Measurements from ENCODE around the gene TPO. TPM values are rescaled to one million over a fixed set of nuclear protein-coding genes. Genes with fewer than 3 reads are reported as not detected.

Gene TPO
- total RNA-seq, 4 donors from 2014 or later: 0.93 to 4.6 (median 1.3) TPM

DNA sequence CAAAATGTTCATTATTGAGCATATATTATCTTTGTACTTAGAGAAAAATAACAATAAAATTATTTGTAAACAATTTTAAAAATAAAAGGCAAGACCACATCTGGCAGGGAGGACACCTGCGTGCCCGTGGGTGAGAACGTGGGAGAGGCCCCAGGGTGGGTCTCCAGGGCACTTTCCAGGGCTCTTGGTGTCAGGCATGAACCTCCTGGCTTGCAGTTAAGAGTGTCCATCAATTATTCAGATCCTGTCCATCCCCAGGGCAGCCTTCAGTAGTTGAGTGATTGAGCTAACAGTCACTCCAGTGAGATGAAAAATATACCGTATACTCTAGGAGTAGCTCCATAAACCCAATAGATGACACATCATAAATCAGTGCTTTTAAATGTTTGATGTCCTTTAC lies 49.7 kb downstream of the TPO start:
- Histone ChIP-seq H3K9me3 (no peaks in the 10 kb centered on the region), H3K36me3 (no peaks in the 10 kb centered on the region), H3K4me3 (no peak overlapping the region), H3K4me1 (no peaks in the 10 kb centered on the region), H3K27ac (no peak overlapping the region), H3K27me3 (no peaks in the 10 kb centered on the region)
- DNase-seq (ENCODE audit: low spot score in 2 of 2): peak in 1 of 2 donors; percentile 66
- WGBS: 53% methylated on average over 4 of the region's 4 CpGs
- TF ChIP-seq POLR2AphosphoS5 (IDR thresholded peaks at IDR 0.05): no peak
- TF ChIP-seq POLR2A (IDR thresholded peaks at IDR 0.05): no peak
- TF ChIP-seq, protein P1, sequence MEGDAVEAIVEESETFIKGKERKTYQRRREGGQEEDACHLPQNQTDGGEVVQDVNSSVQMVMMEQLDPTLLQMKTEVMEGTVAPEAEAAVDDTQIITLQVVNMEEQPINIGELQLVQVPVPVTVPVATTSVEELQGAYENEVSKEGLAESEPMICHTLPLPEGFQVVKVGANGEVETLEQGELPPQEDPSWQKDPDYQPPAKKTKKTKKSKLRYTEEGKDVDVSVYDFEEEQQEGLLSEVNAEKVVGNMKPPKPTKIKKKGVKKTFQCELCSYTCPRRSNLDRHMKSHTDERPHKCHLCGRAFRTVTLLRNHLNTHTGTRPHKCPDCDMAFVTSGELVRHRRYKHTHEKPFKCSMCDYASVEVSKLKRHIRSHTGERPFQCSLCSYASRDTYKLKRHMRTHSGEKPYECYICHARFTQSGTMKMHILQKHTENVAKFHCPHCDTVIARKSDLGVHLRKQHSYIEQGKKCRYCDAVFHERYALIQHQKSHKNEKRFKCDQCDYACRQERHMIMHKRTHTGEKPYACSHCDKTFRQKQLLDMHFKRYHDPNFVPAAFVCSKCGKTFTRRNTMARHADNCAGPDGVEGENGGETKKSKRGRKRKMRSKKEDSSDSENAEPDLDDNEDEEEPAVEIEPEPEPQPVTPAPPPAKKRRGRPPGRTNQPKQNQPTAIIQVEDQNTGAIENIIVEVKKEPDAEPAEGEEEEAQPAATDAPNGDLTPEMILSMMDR (IDR thresholded peaks at IDR 0.05): no peak
- no peak for TF ChIP-seq EP300 (IDR thresholded peaks at IDR 0.05)

DNA sequence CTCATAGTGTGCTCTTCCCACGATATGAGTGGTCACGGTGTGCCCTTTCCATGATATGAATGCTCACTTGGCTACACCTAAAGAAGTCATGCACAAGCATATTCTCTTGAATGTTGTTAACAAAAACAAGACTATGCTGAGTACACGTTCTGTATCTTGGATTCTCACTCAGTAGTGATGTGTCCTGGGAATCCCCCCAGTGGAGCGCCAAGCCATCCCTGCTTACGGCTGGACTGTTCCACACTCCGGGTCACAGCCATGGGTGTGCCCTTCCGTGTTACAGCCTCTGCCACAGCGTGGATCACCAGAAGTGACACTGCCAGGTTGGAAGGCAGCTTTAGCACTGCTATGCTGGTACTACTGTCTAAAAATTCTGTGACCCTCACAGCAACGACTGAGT lies 59.1 kb downstream of the TPO start:
- WGBS: 84% methylated on average over 8 of the region's 9 CpGs
- H3K4me1 ChIP-seq: no peaks in the 10 kb centered on the region
- H3K27ac ChIP-seq: no peak overlapping the region
- peak in 1 of 2 donors; percentile 48 for DNase-seq (ENCODE audit: low spot score in 2 of 2)
- no peaks in the 10 kb centered on the region for H3K27me3 ChIP-seq
- H3K9me3 ChIP-seq: no peaks in the 10 kb centered on the region
- no peaks in the 10 kb centered on the region for H3K36me3 ChIP-seq
- no peak for TF ChIP-seq POLR2A (IDR thresholded peaks at IDR 0.05)
- TF ChIP-seq POLR2AphosphoS5 (IDR thresholded peaks at IDR 0.05): no peak
- TF ChIP-seq EP300 (IDR thresholded peaks at IDR 0.05): no peak
- TF ChIP-seq, protein P1 (IDR thresholded peaks at IDR 0.05): no peak
- no peak overlapping the region for H3K4me3 ChIP-seq

DNA sequence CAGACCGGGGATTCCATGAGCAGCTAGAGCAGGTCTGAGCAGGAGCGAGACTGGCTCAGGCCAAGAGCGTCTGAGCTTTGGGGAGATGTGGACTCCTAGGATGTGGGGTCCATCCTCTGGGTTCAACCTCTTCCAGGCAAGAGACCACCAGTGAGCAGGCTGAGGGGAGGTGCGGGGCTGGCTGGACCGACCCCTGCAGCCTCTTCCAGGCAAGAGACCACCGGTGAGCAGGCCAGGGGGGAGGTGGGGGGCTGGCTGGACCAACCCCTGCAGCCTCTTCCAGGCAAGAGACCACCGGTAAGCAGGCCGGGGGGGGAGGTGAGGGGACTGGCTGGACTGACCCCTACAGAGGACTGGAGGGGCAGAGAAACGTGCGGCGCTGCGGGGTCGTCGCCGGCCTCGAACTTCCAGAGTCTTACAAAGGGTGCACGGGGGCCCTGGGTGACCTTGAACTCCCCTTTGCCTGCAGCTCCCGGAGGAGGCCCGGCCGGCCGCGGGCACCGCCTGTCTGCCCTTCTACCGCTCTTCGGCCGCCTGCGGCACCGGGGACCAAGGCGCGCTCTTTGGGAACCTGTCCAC lies 63.4 kb downstream of the TPO start:
- no peak for TF ChIP-seq POLR2A (IDR thresholded peaks at IDR 0.05)
- TF ChIP-seq POLR2AphosphoS5 (IDR thresholded peaks at IDR 0.05): no peak
- TF ChIP-seq, protein P1 (IDR thresholded peaks at IDR 0.05): no peak
- TF ChIP-seq EP300 (IDR thresholded peaks at IDR 0.05): no peak
- Histone ChIP-seq H3K27ac (no peak overlapping the region), H3K36me3 (no peaks in the 10 kb centered on the region), H3K4me1 (no peaks in the 10 kb centered on the region), H3K9me3 (no peaks in the 10 kb centered on the region), H3K4me3 (no peak overlapping the region), H3K27me3 (no peaks in the 10 kb centered on the region)
- DNase-seq (ENCODE audit: low spot score in 2 of 2): peak; percentile 50 to 72
- 78% methylated on average over 21 of the region's 30 CpGs for WGBS

DNA sequence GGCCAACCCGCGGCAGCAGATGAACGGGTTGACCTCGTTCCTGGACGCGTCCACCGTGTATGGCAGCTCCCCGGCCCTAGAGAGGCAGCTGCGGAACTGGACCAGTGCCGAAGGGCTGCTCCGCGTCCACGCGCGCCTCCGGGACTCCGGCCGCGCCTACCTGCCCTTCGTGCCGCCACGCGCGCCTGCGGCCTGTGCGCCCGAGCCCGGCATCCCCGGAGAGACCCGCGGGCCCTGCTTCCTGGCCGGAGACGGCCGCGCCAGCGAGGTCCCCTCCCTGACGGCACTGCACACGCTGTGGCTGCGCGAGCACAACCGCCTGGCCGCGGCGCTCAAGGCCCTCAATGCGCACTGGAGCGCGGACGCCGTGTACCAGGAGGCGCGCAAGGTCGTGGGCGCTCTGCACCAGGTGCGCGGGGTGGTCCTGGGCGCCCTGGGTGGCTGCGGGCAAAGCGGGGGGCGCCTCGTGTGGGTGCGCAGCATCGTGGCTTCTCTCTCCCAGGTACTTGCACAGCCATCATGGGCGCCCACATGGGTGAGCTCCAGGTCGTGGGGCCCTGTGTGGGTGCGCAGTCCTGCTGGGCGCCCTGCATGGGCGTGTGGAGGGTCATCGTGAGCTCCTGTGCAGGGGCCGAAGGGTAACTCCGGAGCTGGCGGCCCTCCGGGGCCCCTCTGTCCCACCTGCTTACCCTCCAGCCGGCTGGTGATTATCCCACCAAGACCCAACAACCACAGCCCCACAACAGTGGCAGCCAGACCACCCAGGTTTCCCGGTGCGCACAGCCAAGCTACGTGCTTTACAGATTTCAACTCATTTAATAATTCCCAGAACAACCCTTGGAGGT lies 64.2 kb downstream of the TPO start:
- Histone ChIP-seq H3K27me3 (no peaks in the 10 kb centered on the region), H3K4me1 (no peaks in the 10 kb centered on the region), H3K27ac (no peak overlapping the region), H3K9me3 (no peaks in the 10 kb centered on the region), H3K36me3 (no peaks in the 10 kb centered on the region), H3K4me3 (no peak overlapping the region)
- DNase-seq (ENCODE audit: low spot score in 2 of 2): peak in 1 of 2 donors; percentile 64
- WGBS: 71% methylated on average over 26 of the region's 76 CpGs
- no peak for TF ChIP-seq POLR2AphosphoS5 (IDR thresholded peaks at IDR 0.05)
- TF ChIP-seq EP300 (IDR thresholded peaks at IDR 0.05): no peak
- TF ChIP-seq, protein P1 (IDR thresholded peaks at IDR 0.05): no peak

Measured in suprapubic skin (tissue), 4 donors.